GM11168 (cell line): ENCODE results near the gene SS18L1.

ENCODE experiments used
- in situ Hi-C: fragments of 300-500 bp; cut with MboI; formaldehyde crosslinking; loops from one replicate; pipeline ENCODE4 v1.12.0; 2022; ENCODE audit warnings: low sequenced_read_pairs; ENCODE audit not compliant: unreplicated experiment

SS18L1 gene

DNA sequence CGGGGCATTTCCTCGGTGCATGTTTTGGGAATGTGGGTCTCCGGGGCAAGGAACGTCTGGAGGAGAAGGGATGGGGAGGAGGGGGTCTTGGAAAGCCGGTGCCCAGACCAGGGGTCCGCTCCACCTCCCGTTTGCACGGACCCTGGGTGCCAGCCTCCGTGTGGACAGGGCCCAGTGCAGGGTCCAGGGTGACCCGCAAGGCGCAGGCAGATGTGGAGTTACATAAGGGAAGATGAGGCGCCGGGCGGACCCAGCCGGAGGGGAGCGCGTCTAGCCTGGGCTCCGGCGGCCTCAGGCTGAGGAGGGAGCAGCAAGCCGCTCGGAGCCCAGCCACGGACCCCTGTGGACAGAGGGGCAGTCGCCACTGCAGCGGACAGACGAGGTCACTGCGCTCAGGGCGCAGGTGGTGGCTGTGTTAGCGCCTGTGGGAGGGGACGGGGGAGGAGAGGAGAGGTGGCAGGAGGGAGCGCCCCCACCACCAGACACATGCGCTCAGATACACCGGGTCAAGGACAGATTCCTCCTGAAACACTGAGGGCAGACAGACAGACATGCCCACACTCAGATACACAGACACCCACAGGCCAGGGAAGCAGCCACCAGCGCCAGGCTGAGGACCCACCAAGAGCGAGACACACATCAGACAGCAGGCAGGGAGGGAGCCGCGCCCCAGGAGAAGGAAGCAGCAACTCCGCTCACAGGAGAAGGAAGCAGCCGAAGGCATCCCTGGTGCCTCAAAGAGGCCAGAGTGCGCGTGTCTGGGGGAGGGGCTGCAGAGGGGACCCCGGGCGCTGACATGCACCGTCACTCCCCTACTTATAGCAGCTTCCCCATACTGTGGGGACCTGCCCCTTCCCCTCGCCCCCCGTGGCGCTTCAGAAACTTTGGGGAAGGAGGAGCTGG lies 77.3 kb downstream of the SS18L1 start:
- in situ Hi-C loops = no loop called here

DNA sequence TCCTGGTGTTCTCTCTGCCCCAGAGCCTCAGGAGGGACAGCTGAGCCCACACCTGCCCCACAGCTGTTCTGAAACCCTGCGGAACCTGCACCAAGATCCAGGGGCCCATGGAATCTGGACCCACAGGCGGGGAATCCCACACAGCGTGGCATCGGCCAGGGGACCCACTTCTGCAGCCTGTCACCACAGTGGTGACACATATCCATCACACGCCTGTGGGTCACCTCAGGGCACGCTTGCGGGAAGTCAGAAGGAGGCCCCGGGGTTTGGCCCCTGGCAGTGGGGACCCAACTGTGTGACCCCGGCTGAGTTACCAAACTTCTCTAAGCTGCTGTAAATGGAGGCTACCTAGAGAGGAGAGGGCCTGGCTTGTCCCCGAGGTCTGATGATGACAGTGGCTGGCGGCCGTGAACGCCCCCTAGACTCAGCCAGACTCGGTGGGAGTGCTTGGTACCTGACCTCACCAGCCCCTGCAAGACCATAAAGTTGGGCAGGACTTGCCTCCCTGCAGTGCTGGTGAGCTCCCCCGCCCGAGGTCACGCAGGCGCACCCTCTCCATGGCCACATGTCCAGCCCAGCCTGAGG lies 78.8 kb downstream of the SS18L1 start:
- in situ Hi-C loops = no loop called here

DNA sequence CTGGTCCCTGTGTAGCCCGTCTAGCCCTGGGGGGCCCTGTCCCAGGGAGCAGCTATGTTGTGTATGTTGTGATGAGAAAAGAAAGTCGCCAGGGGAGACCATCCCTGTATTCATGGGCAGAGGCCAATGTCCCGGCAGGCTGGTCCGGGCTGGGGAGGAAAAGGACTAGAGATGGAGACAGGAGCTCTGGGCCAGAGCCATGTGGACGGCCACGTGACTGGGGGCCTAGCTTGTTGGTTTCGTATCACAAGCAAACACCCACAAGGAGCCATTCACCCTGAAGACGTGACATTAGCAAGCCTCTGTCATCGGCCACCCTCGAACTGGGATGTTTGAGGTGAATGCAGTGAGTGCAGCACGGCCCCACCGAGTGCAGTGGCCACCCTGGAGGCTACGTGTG lies 79.4 kb downstream of the SS18L1 start:
- in situ Hi-C loops = no loop called here

DNA sequence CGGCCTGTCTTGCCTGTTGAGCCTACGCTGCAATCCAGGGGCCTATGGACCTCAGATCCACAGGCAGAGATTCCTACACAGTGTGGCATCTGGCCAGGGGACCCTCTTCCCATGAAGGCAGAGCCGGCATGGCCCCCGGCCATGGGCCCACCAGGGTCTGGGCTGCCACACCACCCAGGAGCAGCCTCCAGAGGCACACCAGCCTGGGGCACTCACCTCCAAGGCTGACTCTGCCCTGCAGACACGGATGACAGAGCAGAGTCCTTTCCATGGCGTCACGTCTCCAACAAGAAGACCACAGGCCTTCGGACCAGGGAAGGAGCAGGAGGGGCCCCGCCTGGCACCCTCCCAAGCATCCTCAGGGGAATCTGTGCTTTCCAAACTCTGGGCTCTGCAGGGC lies 80.0 kb downstream of the SS18L1 start:
- in situ Hi-C loops = no loop called here

DNA sequence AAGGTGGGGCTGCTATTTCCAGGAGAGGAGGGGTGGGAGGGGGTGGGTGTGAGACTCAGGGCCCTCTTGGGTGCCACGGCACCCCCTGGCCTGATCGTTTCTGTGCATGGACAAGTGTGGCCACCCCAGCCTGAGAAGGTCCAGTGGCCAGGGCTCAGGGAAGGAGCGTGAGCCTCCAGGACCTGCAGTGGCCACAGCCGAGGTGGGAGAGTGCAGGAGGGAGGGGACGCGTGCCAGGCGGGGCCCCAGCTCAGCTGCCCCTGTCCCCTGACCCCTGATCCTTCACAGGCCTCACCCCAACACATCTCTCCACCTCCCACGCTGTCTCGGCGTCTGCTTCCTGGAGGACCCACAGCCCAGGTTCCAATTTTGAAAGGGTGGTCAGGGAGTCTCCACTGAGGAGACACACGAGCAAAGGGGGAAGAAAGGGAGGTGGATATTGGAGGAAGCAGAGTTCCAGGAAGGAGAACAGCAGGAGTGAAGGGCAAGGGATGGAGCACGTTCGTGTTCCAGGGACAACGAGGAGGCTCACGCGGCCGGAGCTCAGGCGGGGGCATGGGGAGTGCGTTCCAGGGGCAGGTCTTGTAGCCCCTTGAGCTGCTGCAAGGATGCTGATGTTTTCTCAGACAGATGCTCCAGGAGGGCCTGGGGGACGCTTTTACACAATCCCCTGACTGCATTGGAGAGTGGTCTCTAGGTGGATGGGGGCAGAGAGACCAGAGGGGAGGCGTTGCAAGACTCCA lies 80.7 kb downstream of the SS18L1 start:
- in situ Hi-C loops = no loop called here

DNA sequence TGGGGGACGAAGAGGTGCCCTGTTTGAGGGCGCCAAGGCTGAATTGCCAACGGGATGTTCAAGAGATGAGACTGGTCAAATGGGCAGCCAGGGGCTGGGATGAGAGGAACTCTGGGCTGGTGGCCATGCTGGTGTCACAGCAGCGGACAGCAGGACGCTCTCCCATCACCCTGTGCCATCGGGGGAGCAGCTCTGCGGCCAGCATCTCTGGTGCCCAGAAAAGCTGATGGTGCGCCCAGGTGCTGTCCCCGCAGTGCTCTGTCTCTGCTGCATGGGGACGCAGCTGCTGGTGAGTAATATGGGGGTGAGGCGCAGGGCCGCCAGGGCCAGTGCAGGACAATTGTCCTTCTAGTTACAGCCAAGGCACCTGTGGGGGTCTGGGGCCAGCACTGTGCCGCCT lies 81.5 kb downstream of the SS18L1 start:
- in situ Hi-C loops = no loop called here

DNA sequence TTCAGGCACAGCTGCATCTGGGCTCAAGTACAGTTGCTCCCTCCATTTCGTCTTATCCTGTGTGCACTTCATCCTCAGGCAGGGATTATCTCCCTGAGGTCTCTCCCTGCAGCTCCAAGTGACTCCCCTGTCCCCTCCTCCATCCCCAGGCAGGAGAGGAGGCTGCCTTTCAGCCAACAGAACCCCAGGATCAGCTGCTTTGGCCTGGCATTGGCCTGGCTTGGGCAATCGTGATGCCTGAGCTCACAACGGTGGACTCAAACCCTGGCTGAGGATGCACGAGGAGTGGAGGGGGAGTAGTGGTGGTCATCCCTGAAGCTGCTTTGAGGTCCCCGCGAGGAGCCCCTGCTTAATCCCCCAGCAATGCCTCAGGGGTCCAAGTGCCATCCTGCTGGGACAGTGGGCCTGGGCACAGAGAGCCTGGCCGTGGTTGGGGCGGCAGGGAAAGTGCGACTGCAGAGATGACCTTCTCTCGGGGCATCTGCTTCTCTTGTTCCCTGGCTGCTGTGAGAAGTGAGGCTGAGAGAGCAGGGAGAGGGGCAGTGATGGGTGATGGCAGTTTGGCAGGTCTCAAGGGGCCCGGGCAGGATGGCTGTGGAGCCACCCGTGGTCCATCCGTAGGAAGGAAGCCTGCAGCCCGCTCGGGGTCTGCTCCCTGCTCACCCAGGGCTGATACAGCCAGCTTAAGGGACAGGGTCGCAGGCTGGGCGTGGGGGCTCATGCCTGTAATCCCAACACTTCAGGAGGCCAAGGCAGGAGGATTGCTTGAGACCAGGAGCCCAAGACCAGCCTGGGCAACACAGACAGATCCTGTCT lies 82.5 kb downstream of the SS18L1 start:
- in situ Hi-C loops = no loop called here

DNA sequence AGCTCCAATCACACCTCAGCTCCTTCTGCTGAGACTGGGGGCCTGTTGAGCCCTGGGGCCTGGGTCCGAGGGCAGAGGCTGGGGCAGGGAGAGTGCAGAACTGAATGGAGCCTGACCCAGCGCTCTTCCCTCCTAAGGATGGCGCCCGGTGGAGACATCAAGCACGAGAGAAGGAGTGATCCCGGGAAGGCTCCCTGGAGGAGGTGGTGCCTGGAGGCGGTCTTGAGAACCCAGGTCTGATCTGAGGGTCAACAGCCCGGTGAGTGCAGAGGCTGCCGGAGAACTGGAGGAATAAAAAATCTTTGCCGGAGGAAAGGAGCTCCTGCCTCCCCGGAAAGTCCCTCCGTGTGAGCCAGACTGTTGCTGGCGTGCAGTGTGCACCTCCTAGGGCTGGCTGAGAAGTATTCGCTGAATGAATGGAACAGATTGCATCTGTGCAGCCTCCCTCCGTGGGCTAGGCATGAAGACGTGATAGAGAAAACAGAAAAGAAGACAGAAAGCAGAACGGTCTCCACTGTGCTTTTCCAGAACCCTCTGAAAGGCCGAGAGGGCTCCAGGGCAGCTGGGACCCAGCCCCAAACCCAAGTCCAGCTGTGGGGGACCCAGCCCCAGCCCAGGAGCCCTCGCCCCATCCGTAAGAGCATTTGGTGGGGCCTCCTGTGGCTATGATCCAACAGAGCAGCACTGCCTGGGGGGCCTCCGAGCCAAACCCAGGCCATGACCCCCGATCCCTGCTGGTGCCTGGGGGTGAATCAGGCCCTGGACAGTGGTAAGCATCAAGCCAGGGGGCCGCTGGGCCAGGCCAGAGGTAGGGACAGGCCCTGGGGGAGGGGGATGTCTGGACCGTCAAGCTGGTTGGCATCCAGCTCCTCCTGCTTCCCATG lies 83.4 kb downstream of the SS18L1 start:
- in situ Hi-C loops = no loop called here

DNA sequence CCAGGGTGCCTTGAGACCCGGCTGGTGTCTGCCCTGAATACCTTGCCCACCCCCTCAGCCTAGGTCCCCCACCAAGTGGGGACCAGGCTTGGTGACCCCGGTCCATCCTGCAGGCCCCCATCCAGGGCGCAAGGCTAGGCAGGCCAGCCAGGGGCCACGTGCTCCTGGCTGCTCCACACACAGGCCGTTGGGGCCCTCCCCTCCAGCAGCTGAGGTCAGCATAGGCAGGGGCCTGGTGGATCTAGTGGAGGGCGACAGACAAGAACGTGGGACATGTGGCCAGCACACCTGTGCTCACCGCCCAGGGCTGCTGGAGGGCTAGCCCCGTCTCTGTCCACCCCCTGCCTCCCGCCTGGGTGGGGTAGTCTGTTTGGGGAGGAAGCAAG lies 84.0 kb downstream of the SS18L1 start:
- in situ Hi-C loops = no loop called here

DNA sequence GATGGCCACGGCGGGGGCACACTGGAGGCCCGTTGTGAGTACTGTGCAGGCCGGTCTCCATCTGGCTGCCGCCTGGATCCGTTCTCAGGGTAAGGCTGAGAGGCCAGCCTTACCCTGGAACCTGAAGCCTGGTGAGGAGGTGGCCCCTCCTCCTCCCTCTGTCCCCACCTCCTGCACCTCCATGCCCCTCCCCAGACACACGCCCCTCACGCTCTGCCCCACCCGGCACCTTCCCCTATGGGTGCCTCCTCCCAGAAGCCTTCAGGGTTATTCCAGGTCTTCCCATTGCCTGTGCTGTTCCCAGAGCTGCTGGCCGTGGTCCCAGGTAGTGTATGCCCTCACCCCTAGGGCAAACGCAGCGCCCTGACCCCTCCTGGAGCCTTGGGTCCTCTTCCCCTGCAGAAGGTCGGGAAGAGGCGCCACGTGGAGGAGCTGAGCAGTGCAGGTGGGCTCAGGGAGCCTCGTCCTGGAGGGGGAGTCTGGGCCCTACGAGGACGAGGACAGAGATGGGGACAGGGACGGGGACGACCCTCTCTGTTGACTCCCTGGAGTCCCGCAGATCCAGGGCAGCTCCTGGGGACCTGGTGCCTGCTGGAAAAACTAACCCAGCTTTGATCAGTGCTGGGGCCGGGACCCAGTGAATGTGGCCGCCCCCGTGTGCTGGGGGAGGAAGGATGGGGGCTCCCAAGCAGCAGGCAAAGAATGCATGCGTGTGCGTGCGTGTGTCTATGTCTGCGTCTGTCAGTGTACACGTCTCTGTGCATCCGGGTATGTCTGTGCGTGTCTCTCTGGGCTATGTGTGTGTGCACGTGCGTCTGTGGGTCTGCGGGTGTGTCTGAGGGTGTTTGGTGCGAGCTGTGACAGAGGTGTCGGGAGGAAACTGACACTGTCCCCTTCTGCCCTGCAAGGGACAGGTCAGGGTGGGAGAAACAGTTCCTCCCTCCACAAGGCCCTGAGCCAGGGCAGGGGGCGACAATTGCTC lies 84.7 kb downstream of the SS18L1 start:
- in situ Hi-C loops = no loop called here

DNA sequence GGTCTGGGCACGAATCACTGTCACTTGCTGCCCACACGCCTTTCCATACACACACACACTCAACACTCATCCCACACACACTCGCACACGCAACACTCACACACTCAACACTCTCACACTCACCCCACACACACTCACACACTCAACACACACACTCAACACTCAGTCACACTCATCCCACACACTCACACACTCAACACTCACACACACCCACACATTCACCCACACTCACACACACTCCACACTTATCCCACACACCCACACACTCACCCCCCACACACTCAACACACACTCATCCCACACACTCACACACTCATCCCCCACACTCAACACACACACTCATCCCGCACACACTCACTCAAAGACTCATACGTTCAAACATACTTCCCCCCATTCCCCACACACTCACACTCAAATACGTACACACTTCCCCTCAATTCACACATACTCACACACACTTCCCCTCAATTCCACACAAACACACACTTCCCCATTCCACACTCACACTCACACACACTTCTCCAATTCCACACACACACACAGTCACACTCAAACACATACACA lies 85.5 kb downstream of the SS18L1 start:
- in situ Hi-C loops = no loop called here

DNA sequence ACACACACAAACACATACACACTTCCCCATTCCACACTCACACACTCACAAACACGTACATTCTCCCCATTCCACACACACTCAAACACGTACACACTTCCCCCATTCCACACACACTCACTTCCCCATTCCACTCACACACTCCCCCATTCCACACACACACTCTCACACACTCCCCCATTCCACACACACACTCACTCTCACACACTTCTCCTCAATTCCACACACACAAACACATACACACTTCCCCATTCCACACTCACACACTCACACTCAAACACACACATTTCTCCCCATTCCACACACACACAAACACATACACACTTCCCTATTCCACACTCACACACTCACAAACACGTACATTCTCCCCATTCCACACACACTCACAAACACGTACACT lies 86.1 kb downstream of the SS18L1 start:
- in situ Hi-C loops = no loop called here

DNA sequence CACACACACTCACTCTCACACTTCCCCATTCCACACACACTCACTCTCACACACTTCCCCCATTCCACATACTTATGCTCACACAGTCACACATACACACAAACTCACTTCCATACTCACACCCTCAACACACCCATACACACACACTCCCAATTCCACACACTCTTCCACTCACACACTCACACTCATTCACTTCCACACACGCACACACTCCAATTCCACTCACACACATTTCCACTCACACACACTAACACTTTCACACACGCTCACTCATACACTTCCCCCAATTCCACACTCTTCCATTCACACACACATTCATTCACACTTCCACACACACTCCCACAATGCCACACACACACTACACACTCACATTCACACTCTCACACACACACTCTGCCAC lies 86.7 kb downstream of the SS18L1 start:
- in situ Hi-C loops = no loop called here

DNA sequence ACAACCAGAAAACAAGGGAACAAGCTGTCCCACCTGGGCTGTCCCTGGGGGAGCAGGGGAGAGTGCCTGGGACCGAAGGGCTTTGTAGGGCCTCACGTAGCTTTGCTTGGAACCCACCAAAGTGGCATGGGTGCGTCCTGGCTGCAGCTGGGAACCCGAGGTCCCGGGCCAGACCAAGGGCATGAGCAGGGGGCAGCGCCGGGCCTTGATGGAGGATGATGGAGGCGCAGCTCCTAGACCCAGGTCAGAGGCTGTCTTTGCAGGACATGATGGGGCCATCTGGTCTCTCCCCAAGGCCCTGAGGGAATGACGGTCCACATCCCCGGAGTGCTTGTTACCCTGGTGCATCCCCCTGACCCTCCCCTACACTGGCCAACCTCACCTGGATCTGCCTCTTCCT lies 87.1 kb downstream of the SS18L1 start:
- in situ Hi-C loops = no loop called here

DNA sequence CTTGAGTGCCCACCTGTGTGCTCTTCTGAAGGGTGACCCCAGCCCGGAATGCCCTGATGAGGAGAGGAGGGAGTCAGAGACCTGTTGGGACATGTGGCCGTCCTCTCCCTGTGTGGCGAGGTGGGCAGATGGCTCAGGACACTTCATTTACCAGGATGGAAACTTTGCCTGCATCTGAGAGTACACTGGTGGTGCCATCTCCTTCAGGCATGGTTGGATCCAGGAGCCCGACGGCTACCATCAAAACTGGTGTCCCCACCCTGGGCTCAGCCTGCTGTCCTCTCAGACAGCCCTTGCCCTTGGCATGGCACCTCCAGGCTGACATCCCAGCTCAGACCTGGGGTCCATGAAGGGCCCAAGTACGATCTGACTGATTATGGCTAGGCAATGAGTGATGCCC lies 87.7 kb downstream of the SS18L1 start:
- in situ Hi-C loops = no loop called here
